Prostate gland (tissue), 2 donors: ENCODE results near the gene ARMC9. TPM values are rescaled to one million over a fixed set of nuclear protein-coding genes. Genes with fewer than 3 reads are reported as not detected.

Source experiments
- DNase-seq: peaks from one replicate; pipeline ENCODE4 v3.0.0-alpha.2; 2019; ENCODE audit warnings: low spot score
- H3K27ac ChIP-seq, 2 donors: fragments of 200-600 bp; sonication (generic); 2 replicates each; pipeline ENCODE4 v1.5.1; 2017 to 2019
- H3K27me3 ChIP-seq: fragments of 200-600 bp; sonication (generic); replicated peaks from 2 replicates; pipeline ENCODE4 v1.5.1; 2019; ENCODE audit not compliant: insufficient read depth
- H3K36me3 ChIP-seq, 2 donors: fragments of 200-600 bp; sonication (generic); 1 replicate in 1 of 2; 2 replicates in 1 of 2; pipeline versions ENCODE4 v1.5.1 to v1.8.1; 2017 to 2019
- H3K4me1 ChIP-seq: fragments of 200-600 bp; sonication (generic); replicated peaks from 2 replicates; pipeline ENCODE4 v1.5.1; 2019
- H3K4me3 ChIP-seq, 2 donors: fragments of 200-600 bp; sonication (generic); 2 replicates each; pipeline ENCODE4 v1.5.1; 2017 to 2019
- H3K9me3 ChIP-seq: fragments of 200-600 bp; sonication (generic); 2 replicates; pipeline ENCODE4 v1.5.1; 2017
- POLR2A ChIP-seq: fragments of 450-650 bp; IDR thresholded peaks from one replicate; pipeline ENCODE4 v1.6.1; 2016; ENCODE audit warnings: antibody characterized with exemption, mild to moderate bottlenecking
- POLR2AphosphoS5 ChIP-seq: sonication (generic); formaldehyde crosslinking; IDR thresholded peaks from one replicate; pipeline ENCODE4 v1.6.1; 2017; ENCODE audit warnings: antibody characterized with exemption
- WGBS: methylation state at CpG from one replicate; pipeline ENCODE4 v1.1.5; 2018; 5-methylcytosine and 5-hydroxymethylcytosine counted together
- intact Hi-C: fragments of 100-400 bp; cut with DNase I; formaldehyde crosslinking; loops from one replicate; pipeline ENCODE4 v1.14.2; 2022
- total RNA-seq, 2 donors: library from RNA; depleted of rRNA; stranded (reverse); fragments of >200 nt; gene quantifications; one replicate each; pipeline ENCODE4 v1.1.0, GENCODE V29; 2016
- TF ChIP-seq, protein P1 (sequence below), 4 experiments: fragments of 200-600 bp in 2 of 4; fragments of 450-650 bp in 2 of 4; sonication (generic) in 2 of 4; IDR thresholded peaks; 1 replicate in 3 of 4; 2 replicates in 1 of 4; pipeline ENCODE4 v1.5.1; 2016 to 2019; ENCODE audit warnings: antibody characterized with exemption in 4 of 4, mild to moderate bottlenecking in 2 of 4, moderate library complexity in 2 of 4

Gene ARMC9, protein sequence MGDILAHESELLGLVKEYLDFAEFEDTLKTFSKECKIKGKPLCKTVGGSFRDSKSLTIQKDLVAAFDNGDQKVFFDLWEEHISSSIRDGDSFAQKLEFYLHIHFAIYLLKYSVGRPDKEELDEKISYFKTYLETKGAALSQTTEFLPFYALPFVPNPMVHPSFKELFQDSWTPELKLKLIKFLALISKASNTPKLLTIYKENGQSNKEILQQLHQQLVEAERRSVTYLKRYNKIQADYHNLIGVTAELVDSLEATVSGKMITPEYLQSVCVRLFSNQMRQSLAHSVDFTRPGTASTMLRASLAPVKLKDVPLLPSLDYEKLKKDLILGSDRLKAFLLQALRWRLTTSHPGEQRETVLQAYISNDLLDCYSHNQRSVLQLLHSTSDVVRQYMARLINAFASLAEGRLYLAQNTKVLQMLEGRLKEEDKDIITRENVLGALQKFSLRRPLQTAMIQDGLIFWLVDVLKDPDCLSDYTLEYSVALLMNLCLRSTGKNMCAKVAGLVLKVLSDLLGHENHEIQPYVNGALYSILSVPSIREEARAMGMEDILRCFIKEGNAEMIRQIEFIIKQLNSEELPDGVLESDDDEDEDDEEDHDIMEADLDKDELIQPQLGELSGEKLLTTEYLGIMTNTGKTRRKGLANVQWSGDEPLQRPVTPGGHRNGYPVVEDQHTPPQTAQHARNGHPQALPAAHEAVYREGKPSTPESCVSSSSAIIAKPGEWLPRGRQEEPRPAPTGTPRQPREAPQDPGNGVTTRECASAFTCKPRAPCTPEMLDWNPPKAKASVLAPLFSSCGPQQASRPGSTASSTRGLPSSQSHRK
- 10 to 100 TPM; 11.3 to 40.0 TPM for total RNA-seq

DNA sequence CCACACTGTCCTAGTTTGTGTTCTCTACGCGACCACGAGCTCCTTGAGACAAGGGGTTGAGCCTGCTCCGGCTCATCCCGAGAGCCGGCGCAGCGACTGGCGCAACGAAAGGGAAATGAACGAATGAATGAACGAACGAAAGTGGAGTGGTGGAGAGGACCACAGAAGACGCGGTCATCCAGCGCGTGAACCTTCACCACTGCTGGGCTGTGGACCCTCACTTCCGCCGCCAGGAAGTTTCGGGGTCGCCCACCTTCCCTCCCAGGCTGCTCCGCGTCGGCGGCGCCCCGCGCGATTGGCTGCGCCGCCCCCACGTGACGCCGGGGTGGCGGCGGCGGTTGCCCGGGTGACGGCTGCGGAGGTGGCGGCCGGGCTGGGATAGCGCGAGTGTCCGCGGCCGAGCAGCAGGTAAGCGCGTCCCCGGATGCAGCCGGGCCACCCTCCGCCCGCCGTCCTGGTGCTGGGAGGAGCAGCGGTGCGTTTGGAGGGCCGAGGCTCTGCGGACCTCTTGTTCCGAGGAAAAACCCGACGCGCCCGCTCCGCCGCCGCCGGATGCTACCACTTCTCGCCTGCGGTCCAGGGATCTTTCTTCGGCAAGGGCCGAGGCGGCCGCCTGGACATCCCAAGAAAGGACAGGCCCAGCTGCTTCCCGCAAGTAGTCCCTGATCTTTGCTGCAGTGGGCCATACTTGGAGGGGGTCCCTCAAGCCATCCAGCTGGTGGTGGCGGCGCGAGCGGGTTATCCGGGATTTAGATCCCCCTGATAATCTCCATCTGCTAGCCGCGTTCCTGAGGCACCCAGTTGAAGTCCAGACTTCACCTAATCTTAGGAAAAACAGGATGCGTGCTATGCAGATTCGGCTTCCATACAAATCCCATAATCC, at the start of gene ARMC9:
Gene ARMC9, plus strand, starts transcription at position 341 of the 883 bp plus-strand sequence. CDS start 7,608 bp downstream, outside the sequence.
- Histone ChIP-seq H3K36me3 (no peaks in the 10 kb centered on the region), H3K9me3 (no peaks in the 10 kb centered on the region), H3K27ac (peak within 1 kb of the TSS; percentile 63 to 71), H3K4me3 (peak within 1 kb of the TSS; percentile 63 to 65), H3K4me1 (no peaks in the 10 kb centered on the region), H3K27me3 (no peaks in the 10 kb centered on the region)
- WGBS = under 1% methylated on average over 50 of the region's 83 CpGs
- intact Hi-C loops = no loop called here
- DNase-seq = peak; percentile 76
- TF ChIP-seq POLR2A (peak; percentile 55), POLR2AphosphoS5 (no peak)
- TF ChIP-seq, protein P1, sequence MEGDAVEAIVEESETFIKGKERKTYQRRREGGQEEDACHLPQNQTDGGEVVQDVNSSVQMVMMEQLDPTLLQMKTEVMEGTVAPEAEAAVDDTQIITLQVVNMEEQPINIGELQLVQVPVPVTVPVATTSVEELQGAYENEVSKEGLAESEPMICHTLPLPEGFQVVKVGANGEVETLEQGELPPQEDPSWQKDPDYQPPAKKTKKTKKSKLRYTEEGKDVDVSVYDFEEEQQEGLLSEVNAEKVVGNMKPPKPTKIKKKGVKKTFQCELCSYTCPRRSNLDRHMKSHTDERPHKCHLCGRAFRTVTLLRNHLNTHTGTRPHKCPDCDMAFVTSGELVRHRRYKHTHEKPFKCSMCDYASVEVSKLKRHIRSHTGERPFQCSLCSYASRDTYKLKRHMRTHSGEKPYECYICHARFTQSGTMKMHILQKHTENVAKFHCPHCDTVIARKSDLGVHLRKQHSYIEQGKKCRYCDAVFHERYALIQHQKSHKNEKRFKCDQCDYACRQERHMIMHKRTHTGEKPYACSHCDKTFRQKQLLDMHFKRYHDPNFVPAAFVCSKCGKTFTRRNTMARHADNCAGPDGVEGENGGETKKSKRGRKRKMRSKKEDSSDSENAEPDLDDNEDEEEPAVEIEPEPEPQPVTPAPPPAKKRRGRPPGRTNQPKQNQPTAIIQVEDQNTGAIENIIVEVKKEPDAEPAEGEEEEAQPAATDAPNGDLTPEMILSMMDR (IDR thresholded peaks at IDR 0.05) = no peak

DNA sequence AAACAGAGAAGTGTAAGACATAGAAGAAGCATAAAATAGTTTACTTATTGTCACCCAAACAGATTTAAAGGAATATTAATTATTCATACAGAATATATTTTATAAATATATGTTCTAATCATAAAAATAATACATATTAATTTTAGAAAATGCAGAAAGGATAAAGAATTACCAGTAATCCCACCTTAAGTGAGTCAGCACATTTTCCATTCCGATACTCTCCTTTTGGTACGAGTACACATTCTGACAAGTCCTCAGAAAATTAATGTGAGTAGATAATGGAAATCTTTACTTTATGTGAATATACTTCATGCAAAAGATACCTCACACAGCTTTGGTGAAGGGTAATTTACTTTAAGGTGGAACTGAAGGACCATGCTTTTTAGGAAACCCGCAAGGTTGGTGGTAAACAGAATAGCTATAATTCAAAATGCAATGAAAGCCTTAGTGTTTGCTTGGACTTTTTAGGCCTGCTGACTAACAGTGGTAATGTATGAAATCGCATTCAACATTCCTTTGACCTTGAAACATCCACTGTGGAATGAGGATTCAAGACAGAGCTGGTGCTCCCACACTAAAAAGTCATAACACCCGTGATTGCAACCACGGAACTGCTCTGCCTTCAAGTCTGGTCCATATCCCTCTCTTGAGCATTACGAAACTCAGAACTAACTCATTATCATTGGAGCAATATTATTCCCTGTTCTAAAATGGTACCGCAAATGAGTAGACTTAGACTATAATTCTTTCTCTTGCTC, 45.5 kb upstream of the ARMC9 start:
- intact Hi-C loops = no loop called here
- no peak for TF ChIP-seq POLR2A
- no peak for TF ChIP-seq POLR2AphosphoS5
- TF ChIP-seq, protein P1 (IDR thresholded peaks at IDR 0.05) = no peak
- DNase-seq = no peak

DNA sequence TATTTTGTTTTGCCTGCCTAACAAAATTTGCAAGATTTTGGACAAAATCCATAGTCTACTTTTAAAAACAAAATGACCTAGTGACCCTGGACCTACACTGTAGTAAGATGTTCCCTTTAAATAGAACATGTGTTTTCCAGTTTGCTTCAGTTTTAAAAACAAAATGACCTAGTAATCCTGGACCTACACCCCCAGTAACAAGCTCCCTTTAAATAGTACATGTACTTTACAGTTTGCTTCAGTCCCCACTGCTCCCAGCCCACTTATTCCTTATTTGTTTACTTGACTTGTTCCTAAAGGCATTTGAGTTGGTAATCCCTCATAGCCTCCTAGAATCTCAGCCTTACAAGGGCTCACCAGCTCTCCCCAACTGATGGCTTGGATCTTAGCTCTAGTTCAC, 39.1 kb upstream of the ARMC9 start:
- Histone ChIP-seq H3K4me3 (no peak overlapping the region), H3K27me3 (no peaks in the 10 kb centered on the region), H3K36me3 (no peaks in the 10 kb centered on the region), H3K27ac (no peak overlapping the region), H3K9me3 (no peaks in the 10 kb centered on the region), H3K4me1 (no peaks in the 10 kb centered on the region)
- DNase-seq = no peak
- intact Hi-C loops = no loop called here
- TF ChIP-seq POLR2A (no peak), POLR2AphosphoS5 (no peak)
- TF ChIP-seq, protein P1 (IDR thresholded peaks at IDR 0.05) = no peak

More for the DNA sequence above, 45.5 kb upstream of the ARMC9 start:
- Histone ChIP-seq H3K27me3 (no peaks in the 10 kb centered on the region), H3K9me3 (no peaks in the 10 kb centered on the region), H3K4me3 (no peak overlapping the region), H3K27ac (no peak overlapping the region), H3K36me3 (no peaks in the 10 kb centered on the region), H3K4me1 (no peaks in the 10 kb centered on the region)
- 94% methylated on average over 8 of the region's 8 CpGs for WGBS

DNA sequence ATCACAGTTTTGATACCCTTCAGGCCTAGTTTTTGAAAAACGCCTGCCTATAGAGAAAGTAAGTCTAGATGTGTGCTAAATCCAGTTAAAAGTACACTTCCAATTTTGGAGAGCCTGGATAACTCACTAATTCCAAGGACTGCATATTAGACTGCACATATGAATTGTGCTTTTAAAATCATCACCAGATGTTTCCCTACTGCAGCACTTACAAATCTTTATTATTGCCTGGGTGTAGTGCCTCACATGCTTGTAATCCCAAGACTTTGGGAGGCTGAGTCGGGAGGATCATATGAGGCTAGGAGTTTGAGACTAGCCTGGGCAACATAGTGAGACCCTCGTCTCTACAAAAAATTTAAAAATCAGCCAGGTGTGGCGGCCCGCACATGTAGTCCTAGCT, 37.7 kb upstream of the ARMC9 start:
- no peaks in the 10 kb centered on the region for H3K9me3 ChIP-seq
- intact Hi-C loops = no loop called here

More for the DNA sequence above, 37.7 kb upstream of the ARMC9 start:
- TF ChIP-seq POLR2AphosphoS5 (no peak), POLR2A (no peak)
- TF ChIP-seq, protein P1 (IDR thresholded peaks at IDR 0.05) = no peak
- no peak overlapping the region for H3K27ac ChIP-seq
- no peaks in the 10 kb centered on the region for H3K27me3 ChIP-seq
- no peaks in the 10 kb centered on the region for H3K36me3 ChIP-seq
- H3K4me3 ChIP-seq = no peak overlapping the region
- DNase-seq = no peak
- no peaks in the 10 kb centered on the region for H3K4me1 ChIP-seq
- 92% methylated on average over 5 of the region's 5 CpGs for WGBS
